GM12878 (cell line): ENCODE data around the gene VLDLR. TPM values are rescaled to one million over a fixed set of nuclear protein-coding genes. Genes with fewer than 3 reads are reported as not detected.

Experiments used
- ATAC-seq: fragments of 200-7000 bp; cut with Tn5 transposase; 3 replicates; pipeline ENCODE4 v1.9.1; 2020; ENCODE audit warnings: mild to moderate bottlenecking, moderate library complexity
- BruUV-seq: library from RNA; stranded (reverse); fragments of 400-500 nt; replicated peaks from 2 replicates; lab custom pipeline; 2021; lab: Mats Ljungman, UMichigan
- CTCF ChIA-PET: fragments of 300-600 bp; sonication (Branson Sonifier 250); formaldehyde crosslinking; extraction: SDS; loops from one replicate; lab custom pipeline; 2021; ENCODE audit warnings: inconsistent platforms; lab: Yijun Ruan, JAX
- POLR2A ChIA-PET: fragments of 350-600 bp; formaldehyde crosslinking; extraction: SDS; loops from one replicate; lab custom pipeline; 2021; ENCODE audit warnings: inconsistent platforms; lab: Charles Lee
- RAD21 ChIA-PET: fragments of 300-600 bp; sonication (Branson Sonifier 250); formaldehyde crosslinking; loops from one replicate; lab custom pipeline; 2023; ENCODE audit warnings: antibody characterized with exemption; ENCODE audit not compliant: unreplicated experiment; lab: Charles Lee
- SMC1A ChIA-PET: fragments of 300-600 bp; sonication (Branson Sonifier 250); formaldehyde crosslinking; loops from one replicate; lab custom pipeline; 2023; ENCODE audit not compliant: unreplicated experiment, uncharacterized antibody; lab: Charles Lee
- DNase-seq: peaks from one replicate; pipeline ENCODE4 v3.0.0-alpha.2; 2011; ENCODE audit warnings: low read depth, low spot score
- FAIRE-seq: peaks from 3 replicates; lab custom pipeline; 2011; peaks lifted over from hg19 to GRCh38; lab: Jason Lieb, UNC
- H2AFZ ChIP-seq: 2 replicates; pipeline ENCODE4 v1.6.0; 2011; ENCODE audit warnings: low read depth, low read length, control low read depth; ENCODE audit not compliant: control insufficient read depth
- H3K27ac ChIP-seq: 2 replicates; pipeline ENCODE4 v1.5.1; 2011; ENCODE audit warnings: control low read depth; ENCODE audit not compliant: control insufficient read depth, insufficient read depth
- H3K27me3 ChIP-seq, 2 experiments: replicated peaks in 1 of 2; 2 replicates each; pipeline versions ENCODE4 v1.6.0 to v1.6.1; 2011; ENCODE audit warnings: low read length in 1 of 2; ENCODE audit not compliant: control insufficient read depth in 2 of 2, insufficient read depth in 2 of 2
- H3K36me3 ChIP-seq, 2 experiments: 2 replicates each; pipeline ENCODE4 v1.5.1; 2011; ENCODE audit warnings: low read length in 1 of 2; ENCODE audit not compliant: control insufficient read depth in 2 of 2, insufficient read depth in 2 of 2
- H3K4me1 ChIP-seq: 2 replicates; pipeline ENCODE4 v1.6.1; 2011; ENCODE audit warnings: mild to moderate bottlenecking, low read length, moderate library complexity, mixed read lengths; ENCODE audit not compliant: control insufficient read depth, insufficient read depth
- H3K4me2 ChIP-seq: 2 replicates; pipeline ENCODE4 v1.6.0; 2011; ENCODE audit warnings: control low read depth; ENCODE audit not compliant: control insufficient read depth, insufficient read depth
- H3K4me3 ChIP-seq: fragments of 200-600 bp; sonication (generic); 2 replicates; pipeline ENCODE4 v1.5.1; 2016
- H3K79me2 ChIP-seq: 2 replicates; pipeline ENCODE4 v1.6.0; 2011; ENCODE audit warnings: low read length; ENCODE audit not compliant: control insufficient read depth, insufficient read depth
- H3K9ac ChIP-seq: 2 replicates; pipeline ENCODE4 v1.8.0; 2011; ENCODE audit warnings: low read length, control low read depth, mixed read lengths; ENCODE audit not compliant: control insufficient read depth, insufficient read depth
- H3K9me3 ChIP-seq: replicated peaks from 3 replicates; pipeline ENCODE4 v1.5.1; 2011; ENCODE audit warnings: mild to moderate bottlenecking, low read length; ENCODE audit not compliant: control insufficient read depth, insufficient read depth
- H4K20me1 ChIP-seq: 2 replicates; pipeline ENCODE4 v1.6.0; 2011; ENCODE audit not compliant: control insufficient read depth, insufficient read depth
- CHD4 ChIP-seq: fragments of 200-600 bp; sonication (generic); IDR thresholded peaks from 2 replicates; pipeline ENCODE4 v1.6.1; 2016; ENCODE audit warnings: mild to moderate bottlenecking
- FOXM1 ChIP-seq: IDR thresholded peaks from 2 replicates; pipeline ENCODE4 v1.6.1; 2012; ENCODE audit warnings: low read depth, mild to moderate bottlenecking, inconsistent platforms, low read length, moderate library complexity
- LARP7 ChIP-seq: fragments of 450-650 bp; IDR thresholded peaks from 2 replicates; pipeline ENCODE4 v1.6.1; 2017; ENCODE audit warnings: mild to moderate bottlenecking
- MTA2 ChIP-seq: fragments of 450-650 bp; IDR thresholded peaks from 2 replicates; pipeline ENCODE4 v1.6.1; 2016; ENCODE audit warnings: low read depth, mild to moderate bottlenecking, moderate library complexity
- SMC3 ChIP-seq: IDR thresholded peaks from 2 replicates; pipeline ENCODE4 v1.6.1; 2011; ENCODE audit warnings: low read length, improper control_type of control experiment, borderline replicate concordance
- WGBS: methylation state at CpG from one replicate; pipeline ENCODE4 v1.1.6; 2016; ENCODE audit warnings: low lambda C conversion rate; ENCODE audit not compliant: insufficient replicate concordance, insufficient coverage; ENCODE audit errors: missing lambda C conversion rate; 5-methylcytosine and 5-hydroxymethylcytosine counted together
- in situ Hi-C: fragments of 300-500 bp; cut with MboI; formaldehyde crosslinking; loops from 9 replicates; pipeline ENCODE4 v1.14.3; 2018; ENCODE audit warnings: mixed read lengths
- intact Hi-C: fragments of 100-400 bp; cut with micrococcal nuclease; formaldehyde crosslinking; loops from one replicate; pipeline ENCODE4 v1.14.2; 2022; ENCODE audit not compliant: unreplicated experiment
- polyA plus RNA-seq, 11 experiments: library from polyadenylated mRNA; depleted of rRNA in 4 of 11; unstranded in 6 of 11; stranded (reverse) in 5 of 11; fragments of >200 nt; fragmentation: Nextera tagmentation in 4 of 11; fragmentation: Illumina TruSeq in 1 of 11; extraction: Ambion mirVana in 4 of 11; extraction: Trizol in 1 of 11; gene quantifications; 1 replicate in 1 of 11; 2 replicates in 10 of 11; pipeline versions ENCODE4 v1.2.1 to v1.2.3, GENCODE V29; 2011 to 2016; ENCODE audit warnings: inconsistent platforms in 2 of 11, missing spikeins in 2 of 11, low read depth in 1 of 11
- total RNA-seq, 4 experiments: library from RNA; depleted of rRNA in 3 of 4; stranded (reverse); fragments of >200 nt in 3 of 4; fragmentation: Illumina TruSeq in 1 of 4; extraction: Trizol in 1 of 4; gene quantifications; 2 replicates each; pipeline versions ENCODE4 v1.2.1 to v1.2.3, GENCODE V29; 2013 to 2021
- TF ChIP-seq, protein P1 (sequence below): IDR thresholded peaks from 2 replicates; pipeline ENCODE4 v1.6.1; 2012; ENCODE audit warnings: low read length, inconsistent platforms
- TF ChIP-seq, protein P2 (sequence below): fragments of 450-650 bp; formaldehyde crosslinking; IDR thresholded peaks from 2 replicates; pipeline ENCODE4 v1.4.0; 2022; ENCODE audit warnings: mild to moderate bottlenecking, moderate library complexity
- TF ChIP-seq, protein P3 (sequence below): IDR thresholded peaks from 2 replicates; pipeline ENCODE4 v1.6.1; 2012; ENCODE audit warnings: low read depth, low read length, improper control_type of control experiment
- TF ChIP-seq, protein P4 (sequence below): fragments of 450-650 bp; IDR thresholded peaks from 2 replicates; pipeline ENCODE4 v1.6.1; 2014; ENCODE audit warnings: mild to moderate bottlenecking

The VLDLR gene
- total and polyA plus RNA-seq, 10 of the 15 experiments (the other 5 are each of a cell fraction or from before 2014, with no cell fraction given): 0.14 to 5.9 (median 0.57) TPM

DNA sequence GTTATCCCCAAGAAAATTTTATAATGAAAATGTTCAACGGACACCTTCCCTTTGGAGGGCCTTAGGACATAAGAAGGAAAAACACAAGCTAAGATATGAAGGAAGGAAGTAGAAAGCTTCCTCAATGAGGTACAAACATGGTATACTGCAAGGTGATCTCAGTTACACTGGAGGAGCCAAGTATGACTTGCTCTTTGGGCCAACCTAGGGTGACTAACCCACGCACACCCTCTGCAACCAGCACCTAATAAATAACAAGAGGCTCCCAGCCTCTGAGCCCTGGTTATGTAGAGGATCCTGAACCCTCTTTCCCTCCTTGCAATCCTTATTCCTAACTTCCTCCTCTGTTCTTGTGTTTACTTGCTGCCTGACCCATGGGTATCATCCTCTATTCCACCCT lies 57.4 kb downstream of the VLDLR start:
- 70% methylated on average over 2 of the region's 2 CpGs for WGBS
- ATAC-seq (no peak), FAIRE-seq (peak; percentile 35), DNase-seq (no peak)
- no TSS peak for BruUV-seq
- Histone ChIP-seq H3K36me3 (no peaks in the 10 kb centered on the region), H3K4me2 (no peak overlapping the region), H4K20me1 (no peaks in the 10 kb centered on the region), H3K4me3 (no peak overlapping the region), H3K4me1 (no peaks in the 10 kb centered on the region), H2AFZ (no peak overlapping the region), H3K27me3 (no peaks in the 10 kb centered on the region), H3K9ac (no peak overlapping the region), H3K27ac (no peak overlapping the region), H3K9me3 (no peaks in the 10 kb centered on the region), H3K79me2 (no peaks in the 10 kb centered on the region)
- CTCF ChIA-PET: interaction anchor here (0.6 to 1.2 kb wide), 2 partner anchors 11 to 49 kb away, joined by 3 to 5 read pairs; no protein-coding TSS in a partner anchor
- RAD21 ChIA-PET: no interaction called here
- in situ Hi-C loops: no loop called here
- POLR2A ChIA-PET: no interaction called here
- SMC1A ChIA-PET: interaction anchor here (1.2 to 1.3 kb wide), 2 partner anchors 15 to 49 kb away, joined by 3 to 6 read pairs; no protein-coding TSS in a partner anchor
- intact Hi-C loops: no loop called here
- TF ChIP-seq, protein P1, sequence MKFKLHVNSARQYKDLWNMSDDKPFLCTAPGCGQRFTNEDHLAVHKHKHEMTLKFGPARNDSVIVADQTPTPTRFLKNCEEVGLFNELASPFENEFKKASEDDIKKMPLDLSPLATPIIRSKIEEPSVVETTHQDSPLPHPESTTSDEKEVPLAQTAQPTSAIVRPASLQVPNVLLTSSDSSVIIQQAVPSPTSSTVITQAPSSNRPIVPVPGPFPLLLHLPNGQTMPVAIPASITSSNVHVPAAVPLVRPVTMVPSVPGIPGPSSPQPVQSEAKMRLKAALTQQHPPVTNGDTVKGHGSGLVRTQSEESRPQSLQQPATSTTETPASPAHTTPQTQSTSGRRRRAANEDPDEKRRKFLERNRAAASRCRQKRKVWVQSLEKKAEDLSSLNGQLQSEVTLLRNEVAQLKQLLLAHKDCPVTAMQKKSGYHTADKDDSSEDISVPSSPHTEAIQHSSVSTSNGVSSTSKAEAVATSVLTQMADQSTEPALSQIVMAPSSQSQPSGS: no peak
- TF ChIP-seq, protein P2, sequence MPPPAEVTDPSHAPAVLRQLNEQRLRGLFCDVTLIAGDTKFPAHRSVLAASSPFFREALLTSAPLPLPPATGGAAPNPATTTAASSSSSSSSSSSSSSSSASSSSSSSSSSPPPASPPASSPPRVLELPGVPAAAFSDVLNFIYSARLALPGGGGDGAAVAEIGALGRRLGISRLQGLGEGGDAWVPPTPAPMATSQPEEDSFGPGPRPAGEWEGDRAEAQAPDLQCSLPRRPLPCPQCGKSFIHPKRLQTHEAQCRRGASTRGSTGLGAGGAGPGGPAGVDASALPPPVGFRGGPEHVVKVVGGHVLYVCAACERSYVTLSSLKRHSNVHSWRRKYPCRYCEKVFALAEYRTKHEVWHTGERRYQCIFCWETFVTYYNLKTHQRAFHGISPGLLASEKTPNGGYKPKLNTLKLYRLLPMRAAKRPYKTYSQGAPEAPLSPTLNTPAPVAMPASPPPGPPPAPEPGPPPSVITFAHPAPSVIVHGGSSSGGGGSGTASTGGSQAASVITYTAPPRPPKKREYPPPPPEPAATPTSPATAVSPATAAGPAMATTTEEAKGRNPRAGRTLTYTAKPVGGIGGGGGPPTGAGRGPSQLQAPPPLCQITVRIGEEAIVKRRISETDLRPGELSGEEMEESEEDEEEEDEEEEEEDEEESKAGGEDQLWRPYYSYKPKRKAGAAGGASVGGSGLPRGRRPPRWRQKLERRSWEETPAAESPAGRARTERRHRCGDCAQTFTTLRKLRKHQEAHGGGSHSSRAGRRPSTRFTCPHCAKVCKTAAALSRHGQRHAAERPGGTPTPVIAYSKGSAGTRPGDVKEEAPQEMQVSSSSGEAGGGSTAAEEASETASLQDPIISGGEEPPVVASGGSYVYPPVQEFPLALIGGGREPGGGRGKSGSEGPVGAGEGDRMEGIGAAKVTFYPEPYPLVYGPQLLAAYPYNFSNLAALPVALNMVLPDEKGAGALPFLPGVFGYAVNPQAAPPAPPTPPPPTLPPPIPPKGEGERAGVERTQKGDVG: no peak
- TF ChIP-seq MTA2 (no peak), SMC3 (no peak), LARP7 (no peak), CHD4 (no peak), FOXM1 (no peak)
- TF ChIP-seq, protein P3, sequence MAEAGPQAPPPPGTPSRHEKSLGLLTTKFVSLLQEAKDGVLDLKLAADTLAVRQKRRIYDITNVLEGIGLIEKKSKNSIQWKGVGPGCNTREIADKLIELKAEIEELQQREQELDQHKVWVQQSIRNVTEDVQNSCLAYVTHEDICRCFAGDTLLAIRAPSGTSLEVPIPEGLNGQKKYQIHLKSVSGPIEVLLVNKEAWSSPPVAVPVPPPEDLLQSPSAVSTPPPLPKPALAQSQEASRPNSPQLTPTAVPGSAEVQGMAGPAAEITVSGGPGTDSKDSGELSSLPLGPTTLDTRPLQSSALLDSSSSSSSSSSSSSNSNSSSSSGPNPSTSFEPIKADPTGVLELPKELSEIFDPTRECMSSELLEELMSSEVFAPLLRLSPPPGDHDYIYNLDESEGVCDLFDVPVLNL: no peak
- TF ChIP-seq, protein P4, sequence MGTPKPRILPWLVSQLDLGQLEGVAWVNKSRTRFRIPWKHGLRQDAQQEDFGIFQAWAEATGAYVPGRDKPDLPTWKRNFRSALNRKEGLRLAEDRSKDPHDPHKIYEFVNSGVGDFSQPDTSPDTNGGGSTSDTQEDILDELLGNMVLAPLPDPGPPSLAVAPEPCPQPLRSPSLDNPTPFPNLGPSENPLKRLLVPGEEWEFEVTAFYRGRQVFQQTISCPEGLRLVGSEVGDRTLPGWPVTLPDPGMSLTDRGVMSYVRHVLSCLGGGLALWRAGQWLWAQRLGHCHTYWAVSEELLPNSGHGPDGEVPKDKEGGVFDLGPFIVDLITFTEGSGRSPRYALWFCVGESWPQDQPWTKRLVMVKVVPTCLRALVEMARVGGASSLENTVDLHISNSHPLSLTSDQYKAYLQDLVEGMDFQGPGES: no peak
